CD14-positive monocyte (primary cell): ENCODE results near the gene GKN1. TPM values are rescaled to one million over a fixed set of nuclear protein-coding genes. Genes with fewer than 3 reads are reported as not detected.
"Not testable (repeated sequence)": the region's sequence is repeated elsewhere in the genome, so short reads cannot be mapped to it uniquely, and the experiment has no call there.

ENCODE experiments used
- DNase-seq, 3 donors: peaks; one replicate each; pipeline ENCODE4 v3.0.0-alpha.2; 2011 to 2022
- H2AFZ ChIP-seq: 2 replicates; pipeline ENCODE4 v1.6.0; 2012; ENCODE audit warnings: mild to moderate bottlenecking, low read depth, low read length, inconsistent platforms; ENCODE audit not compliant: insufficient read depth, poor library complexity, severe bottlenecking
- H3K27ac ChIP-seq, 2 donors: 1 replicate in 1 of 2; 2 replicates in 1 of 2; pipeline ENCODE4 v1.5.1; 2012 to 2013; ENCODE audit warnings: low read length in 2 of 2, control low read depth in 1 of 2, inconsistent platforms in 1 of 2, low read depth in 1 of 2, mild to moderate bottlenecking in 1 of 2
- H3K27me3 ChIP-seq, 2 donors: one replicate each; pipeline versions ENCODE4 v1.6.0 to v1.6.1; 2011 to 2013; ENCODE audit warnings: low read length in 2 of 2; ENCODE audit not compliant: control insufficient read depth in 2 of 2, insufficient read depth in 2 of 2
- H3K36me3 ChIP-seq, 2 donors: replicated peaks in 1 of 2; 1 replicate in 1 of 2; 2 replicates in 1 of 2; pipeline versions ENCODE4 v1.5.1 to v1.6.1; 2012 to 2013; ENCODE audit warnings: low read length in 2 of 2, control low read depth in 1 of 2, inconsistent platforms in 1 of 2, mild to moderate bottlenecking in 1 of 2; ENCODE audit not compliant: insufficient read depth in 2 of 2, control insufficient read depth in 1 of 2
- H3K4me1 ChIP-seq, 2 donors: 1 replicate in 1 of 2; 2 replicates in 1 of 2; pipeline versions ENCODE4 v1.5.1 to v1.6.1; 2012 to 2013; ENCODE audit warnings: low read length in 2 of 2, control low read depth in 1 of 2, inconsistent platforms in 1 of 2, mild to moderate bottlenecking in 1 of 2, moderate library complexity in 1 of 2; ENCODE audit not compliant: insufficient read depth in 2 of 2, control insufficient read depth in 1 of 2
- H3K4me2 ChIP-seq: replicated peaks from 2 replicates; pipeline ENCODE3; 2012; ENCODE audit warnings: low read length, moderate library complexity, mild to moderate bottlenecking; ENCODE audit not compliant: poor library complexity, severe bottlenecking; ENCODE audit errors: extremely low read depth
- H3K4me3 ChIP-seq, 3 experiments: fragments of 200-600 bp in 1 of 3; sonication (generic) in 1 of 3; replicated peaks in 1 of 3; 1 replicate in 2 of 3; 2 replicates in 1 of 3; pipeline ENCODE4 v1.5.1; 2011 to 2013; ENCODE audit warnings: low read length in 3 of 3, mild to moderate bottlenecking in 3 of 3, control low read depth in 2 of 3, low read depth in 2 of 3, inconsistent platforms in 1 of 3, moderate library complexity in 1 of 3
- H3K79me2 ChIP-seq: 2 replicates; pipeline ENCODE4 v1.6.0; 2012; ENCODE audit warnings: mild to moderate bottlenecking, control low read depth, inconsistent platforms, low read length, moderate library complexity; ENCODE audit not compliant: insufficient read depth
- H3K9ac ChIP-seq: 2 replicates; pipeline ENCODE4 v1.6.0; 2017; ENCODE audit warnings: low read length, mild to moderate bottlenecking; ENCODE audit not compliant: insufficient read depth, poor library complexity, severe bottlenecking
- H3K9me3 ChIP-seq, 2 donors: replicated peaks in 1 of 2; 1 replicate in 1 of 2; 2 replicates in 1 of 2; pipeline versions ENCODE4 v1.5.1 to v1.6.1; 2012 to 2013; ENCODE audit warnings: low read length in 2 of 2, control low read depth in 1 of 2; ENCODE audit not compliant: control insufficient read depth in 1 of 2, insufficient read depth in 1 of 2
- H4K20me1 ChIP-seq: 2 replicates; pipeline ENCODE4 v1.6.0; 2012; ENCODE audit warnings: mild to moderate bottlenecking, low read length, control low read depth, moderate library complexity; ENCODE audit not compliant: insufficient read depth
- H3K27ac Mint-ChIP-seq, 7 donors: one replicate each; pipeline ENCODE4 v1.8.0; 2020; ENCODE audit warnings: mild to moderate bottlenecking in 7 of 7, mixed read lengths in 7 of 7, moderate library complexity in 6 of 7, inconsistent platforms in 2 of 7
- H3K27me3 Mint-ChIP-seq, 3 donors: one replicate each; pipeline ENCODE4 v1.8.0; 2021 to 2022; ENCODE audit warnings: low read depth in 3 of 3, mild to moderate bottlenecking in 3 of 3, mixed read lengths in 3 of 3, moderate library complexity in 3 of 3, inconsistent platforms in 1 of 3
- H3K36me3 Mint-ChIP-seq, 2 donors: one replicate each; pipeline ENCODE4 v1.8.0; 2020; ENCODE audit warnings: mixed read lengths in 2 of 2, inconsistent platforms in 1 of 2, mild to moderate bottlenecking in 1 of 2
- H3K4me1 Mint-ChIP-seq: one replicate; pipeline ENCODE4 v1.8.0; 2020; ENCODE audit warnings: mild to moderate bottlenecking, mixed read lengths
- H3K4me3 Mint-ChIP-seq, 2 donors: one replicate each; pipeline ENCODE4 v1.8.0; 2020; ENCODE audit warnings: mild to moderate bottlenecking in 2 of 2, mixed read lengths in 2 of 2, moderate library complexity in 1 of 2
- H3K9me3 Mint-ChIP-seq, 7 donors: one replicate each; pipeline ENCODE4 v1.8.0; 2020 to 2022; ENCODE audit warnings: mixed read lengths in 7 of 7, mild to moderate bottlenecking in 6 of 7, moderate library complexity in 6 of 7, inconsistent platforms in 2 of 7
- CTCF ChIP-seq: fragments of 200-600 bp; IDR thresholded peaks from one replicate; pipeline ENCODE4 v1.8.0; 2022; ENCODE audit warnings: antibody characterized with exemption, mild to moderate bottlenecking
- WGBS: methylation state at CpG from one replicate; pipeline ENCODE4 v1.1.5; 2013; ENCODE audit warnings: missing lambda C conversion rate; ENCODE audit not compliant: insufficient coverage; 5-methylcytosine and 5-hydroxymethylcytosine counted together
- intact Hi-C, 2 donors: fragments of 100-400 bp; cut with micrococcal nuclease; formaldehyde crosslinking; loops; one replicate each; pipeline versions ENCODE4 v1.15.0 to v1.15.1; 2023
- polyA plus RNA-seq, 3 donors: library from polyadenylated mRNA; depleted of rRNA in 1 of 3; unstranded in 2 of 3; stranded (reverse) in 1 of 3; fragments of 300-500 nt in 2 of 3; fragments of >200 nt in 1 of 3; fragmentation: Illumina TruSeq in 2 of 3; gene quantifications; 1 replicate in 2 of 3; 2 replicates in 1 of 3; pipeline ENCODE4 v1.2.3, GENCODE V29; 2012 to 2021

The GKN1 gene
- polyA plus RNA-seq, 3 donors, result not detected

- no peak overlapping the region for H3K4me3 Mint-ChIP-seq
- no peak for DNase-seq
- H3K4me2 ChIP-seq, result no peak overlapping the region
- TF ChIP-seq CTCF, result no peak
- H3K4me1 ChIP-seq, result peaks cover 6 to 9% of the 10 kb centered on the region in 2 donors
- WGBS, result 100% methylated on average over 2 of the region's 4 CpGs
- peaks cover 0 to 2% (median 0%) of the 10 kb centered on the region in 3 donors for H3K27me3 Mint-ChIP-seq
- no peaks in the 10 kb centered on the region for H3K9me3 ChIP-seq
- H3K27me3 ChIP-seq, result no peaks in the 10 kb centered on the region
- H2AFZ ChIP-seq, result no peak overlapping the region
- no peak overlapping the region for H3K27ac Mint-ChIP-seq
- peaks cover 0 to 3% (median 0%) of the 10 kb centered on the region in 7 donors for H3K9me3 Mint-ChIP-seq
- H3K4me1 Mint-ChIP-seq, result peaks cover 8% of the 10 kb centered on the region
- no peaks in the 10 kb centered on the region for H4K20me1 ChIP-seq
- no peaks in the 10 kb centered on the region for H3K79me2 ChIP-seq
- no peak overlapping the region for H3K27ac ChIP-seq
- no peaks in the 10 kb centered on the region for H3K36me3 Mint-ChIP-seq
- H3K4me3 ChIP-seq, result no peak overlapping the region
- H3K9ac ChIP-seq, result no peak overlapping the region
- intact Hi-C loops, result no loop called here
- no peaks in the 10 kb centered on the region for H3K36me3 ChIP-seq
Measured at GRCh38 chr2:68951899-68952298, 22.5 kb upstream of the GKN1 start.

- intact Hi-C loops, result no loop called here
- no peak within 1 kb of the TSS for H3K27ac ChIP-seq
- H3K4me3 ChIP-seq, result no peak within 1 kb of the TSS
- no peak within 1 kb of the TSS for H3K9ac ChIP-seq
- no peak within 1 kb of the TSS for H2AFZ ChIP-seq
- no peaks in the 10 kb centered on the region for H4K20me1 ChIP-seq
- H3K4me1 Mint-ChIP-seq, result peaks cover 8% of the 10 kb centered on the region
- no peaks in the 10 kb centered on the region for H3K27me3 ChIP-seq
- no peak within 1 kb of the TSS for H3K27ac Mint-ChIP-seq
- H3K9me3 ChIP-seq, result no peaks in the 10 kb centered on the region
- 89% methylated on average over 3 of the region's 4 CpGs for WGBS
- no peak within 1 kb of the TSS for H3K4me2 ChIP-seq
- no peak within 1 kb of the TSS for H3K4me3 Mint-ChIP-seq
- peaks cover 0 to 2% (median 0%) of the 10 kb centered on the region in 3 donors for H3K27me3 Mint-ChIP-seq
- no peaks in the 10 kb centered on the region for H3K36me3 Mint-ChIP-seq
- DNase-seq, result no peak
- no peaks in the 10 kb centered on the region for H3K79me2 ChIP-seq
- no peaks in the 10 kb centered on the region for H3K36me3 ChIP-seq
- peaks cover 0 to 3% (median 0%) of the 10 kb centered on the region in 7 donors for H3K9me3 Mint-ChIP-seq
- TF ChIP-seq CTCF, result no peak
- H3K4me1 ChIP-seq, result peaks cover 6 to 9% of the 10 kb centered on the region in 2 donors
Measured at GRCh38 chr2:68952887-68953521, 21.4 kb upstream of the GKN1 start, which contains the start of gene GKN2. GKN2 (minus strand) TSS chr2:68952893; CDS start chr2:68952861, 32 bp downstream.

GRCh38 chr2:68955432-68955831 is 19.0 kb upstream of the GKN1 start:
- H3K4me3 Mint-ChIP-seq, H2AFZ ChIP-seq, H3K27ac ChIP-seq, H3K4me2 ChIP-seq, H3K9ac ChIP-seq, intact Hi-C loops, H3K79me2 ChIP-seq, H3K36me3 Mint-ChIP-seq, H3K9me3 Mint-ChIP-seq, DNase-seq, H3K9me3 ChIP-seq, H3K27ac Mint-ChIP-seq, H3K27me3 Mint-ChIP-seq, H4K20me1 ChIP-seq, H3K36me3 ChIP-seq, H3K27me3 ChIP-seq, H3K4me3 ChIP-seq, H3K4me1 Mint-ChIP-seq, H3K4me1 ChIP-seq: not testable (repeated sequence)
- 75% methylated on average over 1 of the region's 5 CpGs for WGBS
